Endothelial cell of umbilical vein (primary cell): ENCODE results near the gene KCTD21. TPM values are rescaled to one million over a fixed set of nuclear protein-coding genes. Genes with fewer than 3 reads are reported as not detected.

Source experiments
- BruUV-seq: library from RNA; stranded (reverse); fragments of 400-500 nt; replicated peaks from 2 replicates; lab custom pipeline; 2021; lab: Mats Ljungman, UMichigan
- CTCF ChIA-PET: fragments of 300-600, 350-600 bp; sonication (Branson Sonifier 250); formaldehyde crosslinking; loops from one replicate; lab custom pipeline; 2021; ENCODE audit warnings: antibody characterized with exemption, inconsistent platforms; lab: Charles Lee
- POLR2A ChIA-PET: fragments of 300-600, 350-600 bp; sonication (Branson Sonifier 250); formaldehyde crosslinking; loops from one replicate; lab custom pipeline; 2021; ENCODE audit warnings: antibody characterized with exemption, inconsistent platforms; lab: Charles Lee
- DNase-seq: peaks from one replicate; pipeline ENCODE4 v3.0.0-alpha.2; 2011; ENCODE audit warnings: low read depth, low spot score
- FAIRE-seq: peaks from 2 replicates; lab custom pipeline; 2011; peaks lifted over from hg19 to GRCh38; lab: Jason Lieb, UNC
- H2AFZ ChIP-seq: 2 replicates; pipeline ENCODE4 v1.6.0; 2012; ENCODE audit warnings: low read depth, low read length, control low read depth, inconsistent platforms
- H3K27ac ChIP-seq: 2 replicates; pipeline ENCODE4 v1.5.1; 2011; ENCODE audit warnings: low read depth, mild to moderate bottlenecking, control low read depth, low read length, moderate library complexity; ENCODE audit not compliant: insufficient read depth
- H3K27me3 ChIP-seq, 2 experiments: 2 replicates each; pipeline versions ENCODE4 v1.6.0 to v1.6.1; 2011; ENCODE audit warnings: low read length in 2 of 2, mixed read lengths in 1 of 2; ENCODE audit not compliant: control insufficient read depth in 2 of 2, insufficient read depth in 2 of 2
- H3K36me3 ChIP-seq, 2 experiments: 2 replicates in 1 of 2; 3 replicates in 1 of 2; pipeline ENCODE4 v1.5.1; 2011; ENCODE audit warnings: low read length in 2 of 2, mild to moderate bottlenecking in 1 of 2, moderate library complexity in 1 of 2; ENCODE audit not compliant: control insufficient read depth in 2 of 2, insufficient read depth in 2 of 2; ENCODE audit errors: extremely low read depth in 1 of 2
- H3K4me1 ChIP-seq: 3 replicates; pipeline ENCODE4 v1.5.1; 2011; ENCODE audit warnings: mild to moderate bottlenecking, low read length; ENCODE audit not compliant: control insufficient read depth, insufficient read depth; ENCODE audit errors: extremely low read depth
- H3K4me2 ChIP-seq: 2 replicates; pipeline ENCODE4 v1.6.1; 2011; ENCODE audit warnings: low read length, control low read depth, mixed read lengths; ENCODE audit not compliant: insufficient read depth
- H3K4me3 ChIP-seq, 3 experiments: fragments of 200-600 bp in 1 of 3; sonication (generic), shearing (Covaris generic) in 1 of 3; replicated peaks in 1 of 3; 2 replicates each; pipeline ENCODE4 v1.5.1; 2011 to 2016; ENCODE audit warnings: control low read depth in 3 of 3, low read length in 3 of 3, mild to moderate bottlenecking in 2 of 3, inconsistent platforms in 1 of 3, low read depth in 1 of 3, moderate library complexity in 1 of 3; ENCODE audit not compliant: insufficient read depth in 1 of 3
- H3K79me2 ChIP-seq: 2 replicates; pipeline ENCODE4 v1.6.0; 2012; ENCODE audit warnings: low read length, inconsistent platforms; ENCODE audit not compliant: control insufficient read depth, insufficient read depth
- H3K9ac ChIP-seq: replicated peaks from 2 replicates; pipeline ENCODE3; 2011; ENCODE audit warnings: low read length, control low read depth; ENCODE audit not compliant: insufficient read depth; ENCODE audit errors: extremely low read depth
- H3K9me1 ChIP-seq: replicated peaks from 3 replicates; pipeline ENCODE4 v1.6.0; 2011; ENCODE audit warnings: mild to moderate bottlenecking, low read length; ENCODE audit not compliant: control insufficient read depth, insufficient read depth; ENCODE audit errors: extremely low read depth
- H3K9me3 ChIP-seq: replicated peaks from 2 replicates; pipeline ENCODE4 v1.5.1; 2012; ENCODE audit warnings: low read length, inconsistent platforms; ENCODE audit not compliant: control insufficient read depth, insufficient read depth
- H4K20me1 ChIP-seq: replicated peaks from 2 replicates; pipeline ENCODE3; 2011; ENCODE audit warnings: mild to moderate bottlenecking, low read length; ENCODE audit not compliant: control insufficient read depth, insufficient read depth; ENCODE audit errors: extremely low read depth
- CTCF ChIP-seq, 2 donors: IDR thresholded peaks; 1 replicate in 1 of 2; 2 replicates in 1 of 2; pipeline ENCODE4 v1.5.1; 2011; ENCODE audit warnings: low read length in 2 of 2, mild to moderate bottlenecking in 2 of 2, moderate library complexity in 2 of 2, control low read depth in 1 of 2, inconsistent platforms in 1 of 2, low read depth in 1 of 2; ENCODE audit not compliant: insufficient read depth in 1 of 2; ENCODE audit errors: extremely low read depth in 1 of 2
- EZH2 ChIP-seq: IDR thresholded peaks from 2 replicates; pipeline ENCODE4 v1.6.1; 2012; ENCODE audit warnings: borderline replicate concordance, low read depth, mild to moderate bottlenecking, moderate library complexity, low read length, inconsistent platforms; ENCODE audit not compliant: severe bottlenecking
- FOS ChIP-seq: IDR thresholded peaks from 2 replicates; pipeline ENCODE4 v1.6.1; 2011; ENCODE audit warnings: mild to moderate bottlenecking, low read length, moderate library complexity, borderline replicate concordance; ENCODE audit not compliant: insufficient read depth
- GATA2 ChIP-seq: IDR thresholded peaks from 2 replicates; pipeline ENCODE4 v1.7.0; 2011; ENCODE audit warnings: low read depth, mild to moderate bottlenecking, moderate library complexity, mixed read lengths, low read length; ENCODE audit not compliant: insufficient read length, insufficient read depth
- JUN ChIP-seq: IDR thresholded peaks from 2 replicates; pipeline ENCODE4 v1.6.1; 2011; ENCODE audit warnings: borderline replicate concordance, low read depth; ENCODE audit not compliant: insufficient read length, insufficient read depth
- MAX ChIP-seq: IDR thresholded peaks from 2 replicates; pipeline ENCODE4 v1.6.1; 2011; ENCODE audit not compliant: insufficient read depth, insufficient read length
- MYC ChIP-seq: IDR thresholded peaks from one replicate; pipeline ENCODE4 v1.6.1; 2011; ENCODE audit warnings: mild to moderate bottlenecking, low read depth, low read length
- POLR2A ChIP-seq: IDR thresholded peaks from 2 replicates; pipeline ENCODE4 v1.6.1; 2012; ENCODE audit warnings: low read depth, mild to moderate bottlenecking, control low read depth, low read length
- POLR2AphosphoS5 ChIP-seq: IDR thresholded peaks from 2 replicates; pipeline ENCODE4 v1.6.1; 2012; ENCODE audit warnings: low read depth, mild to moderate bottlenecking, control low read depth, low read length, moderate library complexity; ENCODE audit not compliant: insufficient read depth
- dilution Hi-C: fragments of 300-500 bp; cut with MboI; formaldehyde crosslinking; loops from one replicate; pipeline ENCODE4 v1.15.0; 2019; ENCODE audit warnings: low sequenced_read_pairs; ENCODE audit not compliant: extremely low pct_ligation_motif_present
- intact Hi-C: fragments of 100-400 bp; cut with micrococcal nuclease; formaldehyde crosslinking; loops from one replicate; pipeline ENCODE4 v1.10.0; 2022
- polyA plus RNA-seq, 4 experiments: library from polyadenylated mRNA; depleted of rRNA in 3 of 4; stranded (reverse) in 3 of 4; unstranded in 1 of 4; fragments of >200 nt; gene quantifications; 2 replicates each; pipeline versions ENCODE4 v1.2.1 to v1.2.3, GENCODE V29; 2011 to 2012; ENCODE audit warnings: missing spikeins in 1 of 4
- total RNA-seq: library from RNA; stranded (reverse); gene quantifications from 2 replicates; pipeline ENCODE4 v1.2.3, GENCODE V29; 2021

The KCTD21 gene
- total and polyA plus RNA-seq, 2 donors (not counting 3 experiments of a cell fraction or from before 2014, with no cell fraction given) = 8.5 to 11.9 TPM

GRCh38 chr11:78226684-78227680, 38.6 kb upstream of the KCTD21 start:
- Histone ChIP-seq H3K36me3 (peaks cover 11 to 28% of the 10 kb centered on the region in 2 experiments), H3K79me2 (no peaks in the 10 kb centered on the region), H3K4me2 (no peak overlapping the region), H4K20me1 (no peaks in the 10 kb centered on the region), H3K4me3 (no peak overlapping the region), H3K9me1 (no peaks in the 10 kb centered on the region), H2AFZ (no peak overlapping the region), H3K27ac (no peak overlapping the region), H3K27me3 (no peaks in the 10 kb centered on the region), H3K9ac (no peak overlapping the region), H3K4me1 (peaks cover 4% of the 10 kb centered on the region), H3K9me3 (no peaks in the 10 kb centered on the region)
- TF ChIP-seq GATA2 (no peak), EZH2 (no peak), FOS (no peak), POLR2AphosphoS5 (no peak), JUN (no peak), MYC (no peak), POLR2A (no peak), CTCF (IDR thresholded peaks at IDR 0.05; ENCODE audit: extremely low read depth in 1 of 2, insufficient read depth in 1 of 2, low read depth in 1 of 2, low read length in 2 of 2) (no peak), MAX (no peak)
- dilution Hi-C loops = no loop called here
- ChIA-PET CTCF (interaction anchor here (1.0 to 5.7 kb wide), 12 partner anchors 11 to 359 kb away, joined by 3 to 254 read pairs (median 10); partner anchors contain the start of gene GAB2), POLR2A (no interaction called here)
- intact Hi-C loops = no loop called here
- DNase-seq (no peak), FAIRE-seq (no peak)
- BruUV-seq = TSS peak; percentile 80
